ENCODE data around the gene NT5DC1. TPM values are rescaled to one million over a fixed set of nuclear protein-coding genes. Genes with fewer than 3 reads are reported as not detected.

The NT5DC1 gene
- total RNA-seq, 1 donor from 2014 or later = 49.7 TPM

DNA sequence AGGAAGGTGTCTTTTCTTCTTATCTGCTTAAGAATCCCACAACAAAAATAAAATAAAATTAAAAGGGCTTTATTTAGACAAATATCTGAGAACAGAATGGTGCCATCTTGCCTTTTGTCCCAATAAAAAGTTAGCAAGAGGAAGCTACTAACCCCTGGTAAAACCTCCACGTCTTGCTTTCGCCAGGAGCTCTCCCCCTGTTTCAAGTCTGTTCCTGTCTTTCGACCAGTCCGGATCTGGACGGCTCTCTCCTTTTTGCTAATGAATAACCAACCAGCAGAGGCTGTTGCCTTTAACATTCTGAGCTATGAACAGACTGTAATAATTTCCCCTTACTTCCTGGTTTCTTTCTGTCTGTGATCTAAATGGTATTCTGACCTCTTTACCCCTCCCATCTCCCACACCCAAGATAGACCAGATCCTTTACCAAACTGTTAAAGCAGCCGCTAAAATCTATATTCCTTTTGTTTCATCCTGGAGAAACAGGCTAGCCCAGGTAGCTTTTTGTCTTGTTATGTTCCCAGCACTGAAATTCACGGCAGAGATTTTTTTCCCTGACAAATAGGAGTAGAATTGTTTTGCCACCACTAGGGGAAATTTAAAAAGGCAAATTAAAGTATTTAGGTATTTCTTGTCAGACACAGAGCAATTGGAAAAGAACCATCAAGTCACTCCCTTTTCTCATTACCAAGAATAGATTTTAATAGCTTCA, 39.9 kb upstream of the NT5DC1 start, which contains the start of gene FRK:
FRK (minus strand) TSS at position 320 of the 712 bp plus-strand sequence. CDS start 580 bp downstream, outside the sequence.
- DNase-seq = no peak
- no peaks in the 10 kb centered on the region for H3K9me3 ChIP-seq
- no peaks in the 10 kb centered on the region for H3K4me1 ChIP-seq
- no peaks in the 10 kb centered on the region for H3K27me3 ChIP-seq
- intact Hi-C loops (cut with DNase I) = no loop called here
- peak within 1 kb of the TSS; percentile 89 for H3K27ac ChIP-seq
- ATAC-seq = peak; percentile 88
- no peaks in the 10 kb centered on the region for H3K36me3 ChIP-seq
- TF ChIP-seq CTCF (IDR thresholded peaks at IDR 0.05) = peak; percentile 37
- peak within 1 kb of the TSS; percentile 53 for H3K4me3 ChIP-seq

GRCh38 chr6:116062496-116062895, 38.2 kb upstream of the NT5DC1 start:
- no peaks in the 10 kb centered on the region for H3K36me3 ChIP-seq
- no peak for ATAC-seq
- intact Hi-C loops (cut with DNase I) = no loop called here
- no peak overlapping the region for H3K4me3 ChIP-seq
- H3K27ac ChIP-seq = no peak overlapping the region
- no peak for DNase-seq
- TF ChIP-seq CTCF (IDR thresholded peaks at IDR 0.05) = no peak
- H3K27me3 ChIP-seq = no peaks in the 10 kb centered on the region
- H3K9me3 ChIP-seq = no peaks in the 10 kb centered on the region
- H3K4me1 ChIP-seq = no peaks in the 10 kb centered on the region

DNA sequence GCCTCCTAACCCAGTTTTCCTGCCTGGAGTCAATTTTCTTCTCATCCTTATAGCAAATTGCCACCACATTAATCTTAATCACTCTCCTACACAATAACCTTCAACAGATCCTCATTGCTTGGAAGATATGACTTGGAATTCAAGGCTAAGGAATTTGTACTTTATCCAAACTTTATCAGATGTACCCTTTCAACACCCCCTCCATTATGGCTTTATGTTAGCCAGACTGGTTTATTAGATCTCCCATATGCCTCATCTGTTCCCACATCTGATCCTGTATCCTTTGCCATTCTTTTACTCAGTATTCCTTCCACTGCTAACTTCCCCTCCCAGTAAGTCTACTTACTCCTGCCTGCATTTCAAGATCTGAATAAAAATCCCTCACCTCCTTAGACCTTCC, 36.0 kb upstream of the NT5DC1 start:
- no peaks in the 10 kb centered on the region for H3K9me3 ChIP-seq
- H3K27ac ChIP-seq = no peak overlapping the region
- no peaks in the 10 kb centered on the region for H3K4me1 ChIP-seq
- DNase-seq (no peak), ATAC-seq (no peak)
- no peak for TF ChIP-seq CTCF (IDR thresholded peaks at IDR 0.05)
- H3K36me3 ChIP-seq = no peaks in the 10 kb centered on the region
- no peak overlapping the region for H3K4me3 ChIP-seq
- intact Hi-C loops (cut with DNase I) = no loop called here
- H3K27me3 ChIP-seq = no peaks in the 10 kb centered on the region

DNA sequence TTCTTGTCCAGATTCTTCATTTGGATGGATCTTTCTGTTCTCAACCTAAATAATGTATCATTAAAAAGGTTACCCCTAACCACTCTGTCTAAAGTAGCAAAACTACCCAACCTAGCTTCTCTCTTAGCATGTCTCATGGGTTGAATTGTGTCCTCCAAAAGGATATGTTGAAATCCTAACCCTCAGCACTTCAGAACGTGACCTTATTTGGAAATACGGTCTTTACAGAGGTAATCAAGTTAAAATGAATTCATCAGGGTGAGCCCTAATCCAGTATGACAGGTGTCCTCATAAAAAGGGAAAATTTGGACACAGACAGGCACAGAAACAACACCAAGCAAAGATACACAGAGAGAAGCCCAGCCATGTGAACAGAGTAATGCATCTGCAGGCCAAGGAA, 33.9 kb upstream of the NT5DC1 start:
- Histone ChIP-seq H3K4me1 (no peaks in the 10 kb centered on the region), H3K4me3 (no peak overlapping the region), H3K36me3 (no peaks in the 10 kb centered on the region), H3K9me3 (no peaks in the 10 kb centered on the region), H3K27me3 (no peaks in the 10 kb centered on the region), H3K27ac (no peak overlapping the region)
- DNase-seq = no peak
- intact Hi-C loops (cut with DNase I) = no loop called here
- TF ChIP-seq CTCF (IDR thresholded peaks at IDR 0.05) = no peak
- no peak for ATAC-seq

- H3K36me3 ChIP-seq = no peaks in the 10 kb centered on the region
- no peak overlapping the region for H3K4me3 ChIP-seq
- DNase-seq (no peak), ATAC-seq (no peak)
- TF ChIP-seq CTCF (IDR thresholded peaks at IDR 0.05) = no peak
- no peak overlapping the region for H3K27ac ChIP-seq
- H3K27me3 ChIP-seq = no peaks in the 10 kb centered on the region
- no peaks in the 10 kb centered on the region for H3K4me1 ChIP-seq
- H3K9me3 ChIP-seq = no peaks in the 10 kb centered on the region
- intact Hi-C loops (cut with DNase I) = no loop called here
These were observed 30.6 kb upstream of the NT5DC1 start for GRCh38 chr6:116070101-116070500.

Data from upper lobe of right lung (tissue), 1 donor.